ENCODE results near the gene NECTIN3. TPM values are rescaled to one million over a fixed set of nuclear protein-coding genes. Genes with fewer than 3 reads are reported as not detected.

Gene NECTIN3
- total RNA-seq, 1 donor from 2014 or later: 13.2 TPM

- FAIRE-seq: peak; percentile 47
- DNase-seq (ENCODE audit: low read depth): no peak
- TF ChIP-seq CTCF (IDR thresholded peaks at IDR 0.05; ENCODE audit: insufficient read depth, low read length, severe bottlenecking): no peak
- no peaks in the 10 kb centered on the region for H3K27me3 ChIP-seq (ENCODE audit: control insufficient read depth, insufficient read depth, low read length)
- H3K36me3 ChIP-seq (ENCODE audit: control insufficient read depth, insufficient read depth, low read length): no peaks in the 10 kb centered on the region
- no peak overlapping the region for H3K4me3 ChIP-seq (ENCODE audit: low read depth, low read length)
Measured at GRCh38 chr3:111035316-111035715, 36.3 kb upstream of the NECTIN3 start.

- Histone ChIP-seq H3K27me3 (ENCODE audit: control insufficient read depth, insufficient read depth, low read length) (no peaks in the 10 kb centered on the region), H3K4me3 (ENCODE audit: low read depth, low read length) (no peak overlapping the region), H3K36me3 (ENCODE audit: control insufficient read depth, insufficient read depth, low read length) (no peaks in the 10 kb centered on the region)
- FAIRE-seq (peak; percentile 68), DNase-seq (ENCODE audit: low read depth) (peak; percentile 76)
- TF ChIP-seq CTCF (IDR thresholded peaks at IDR 0.05; ENCODE audit: insufficient read depth, low read length, severe bottlenecking): no peak
Measured at GRCh38 chr3:111035902-111036301, 35.7 kb upstream of the NECTIN3 start.

- Histone ChIP-seq H3K4me3 (ENCODE audit: low read depth, low read length) (no peak overlapping the region), H3K36me3 (ENCODE audit: control insufficient read depth, insufficient read depth, low read length) (no peaks in the 10 kb centered on the region), H3K27me3 (ENCODE audit: control insufficient read depth, insufficient read depth, low read length) (no peaks in the 10 kb centered on the region)
- DNase-seq (ENCODE audit: low read depth) (no peak), FAIRE-seq (no peak)
- no peak for TF ChIP-seq CTCF (IDR thresholded peaks at IDR 0.05; ENCODE audit: insufficient read depth, low read length, severe bottlenecking)
Measured at GRCh38 chr3:111040959-111041358, 30.7 kb upstream of the NECTIN3 start.

- no peaks in the 10 kb centered on the region for H3K27me3 ChIP-seq (ENCODE audit: control insufficient read depth, insufficient read depth, low read length)
- DNase-seq (ENCODE audit: low read depth): peak; percentile 34
- H3K36me3 ChIP-seq (ENCODE audit: control insufficient read depth, insufficient read depth, low read length): no peaks in the 10 kb centered on the region
- no peak for FAIRE-seq
- no peak for TF ChIP-seq CTCF (IDR thresholded peaks at IDR 0.05; ENCODE audit: insufficient read depth, low read length, severe bottlenecking)
- no peak overlapping the region for H3K4me3 ChIP-seq (ENCODE audit: low read depth, low read length)
Measured at GRCh38 chr3:111045564-111045963, 26.1 kb upstream of the NECTIN3 start.

- H3K27me3 ChIP-seq (ENCODE audit: control insufficient read depth, insufficient read depth, low read length): no peaks in the 10 kb centered on the region
- DNase-seq (ENCODE audit: low read depth) (no peak), FAIRE-seq (no peak)
- H3K36me3 ChIP-seq (ENCODE audit: control insufficient read depth, insufficient read depth, low read length): no peaks in the 10 kb centered on the region
- no peak overlapping the region for H3K4me3 ChIP-seq (ENCODE audit: low read depth, low read length)
- TF ChIP-seq CTCF (IDR thresholded peaks at IDR 0.05; ENCODE audit: insufficient read depth, low read length, severe bottlenecking): no peak
Measured at GRCh38 chr3:111047042-111047441, 24.6 kb upstream of the NECTIN3 start.

GRCh38 chr3:111047812-111048435 is 23.7 kb upstream of the NECTIN3 start:
- FAIRE-seq (no peak), DNase-seq (ENCODE audit: low read depth) (no peak)
- Histone ChIP-seq H3K27me3 (ENCODE audit: control insufficient read depth, insufficient read depth, low read length) (no peaks in the 10 kb centered on the region), H3K4me3 (ENCODE audit: low read depth, low read length) (no peak overlapping the region), H3K36me3 (ENCODE audit: control insufficient read depth, insufficient read depth, low read length) (no peaks in the 10 kb centered on the region)
- no peak for TF ChIP-seq CTCF (IDR thresholded peaks at IDR 0.05; ENCODE audit: insufficient read depth, low read length, severe bottlenecking)

Data from bronchial epithelial cell (primary cell).